Cardiac muscle cell (in vitro differentiated cells and primary cell): ENCODE data around the gene OR4E2. TPM values are rescaled to one million over a fixed set of nuclear protein-coding genes. Genes with fewer than 3 reads are reported as not detected.

ENCODE experiments used
- DNase-seq, 2 donors: peaks; one replicate each; pipeline versions ENCODE4 v3.0.0 to v3.0.0-alpha.2; 2010 to 2017; ENCODE audit warnings: low read depth in 1 of 2, low spot score in 1 of 2
- H3K27ac ChIP-seq: fragments of 200-600 bp; sonication (generic); 2 replicates; pipeline ENCODE4 v1.5.1; 2016
- H3K27me3 ChIP-seq: fragments of 200-600 bp; sonication (generic); 2 replicates; pipeline ENCODE4 v1.6.0; 2016; ENCODE audit warnings: control low read depth
- H3K36me3 ChIP-seq: fragments of 200-600 bp; sonication (generic); 2 replicates; pipeline ENCODE4 v1.5.1; 2016; ENCODE audit warnings: control low read depth
- H3K4me1 ChIP-seq: fragments of 200-600 bp; sonication (generic); 2 replicates; pipeline ENCODE4 v1.8.1; 2017; ENCODE audit warnings: low read depth, mild to moderate bottlenecking, mixed run types
- H3K4me3 ChIP-seq: fragments of 200-600 bp; sonication (generic); 2 replicates; pipeline ENCODE4 v1.5.1; 2016; ENCODE audit warnings: mild to moderate bottlenecking
- H3K9me3 ChIP-seq: fragments of 200-600 bp; sonication (generic); 2 replicates; pipeline ENCODE4 v1.5.1; 2017; ENCODE audit warnings: low read depth, mild to moderate bottlenecking, control low read depth
- CTCF ChIP-seq: IDR thresholded peaks from 2 replicates; pipeline ENCODE4 v1.5.1; 2012; ENCODE audit warnings: low read depth, mild to moderate bottlenecking, low read length
- polyA plus RNA-seq: library from polyadenylated mRNA; unstranded; fragments of >200 nt; fragmentation: Nextera tagmentation; extraction: Ambion mirVana; gene quantifications from 2 replicates; pipeline ENCODE4 v1.2.1, GENCODE V29; 2016
- total RNA-seq: library from RNA; depleted of rRNA; stranded (reverse); fragments of >200 nt; gene quantifications from 2 replicates; pipeline ENCODE4 v1.2.3, GENCODE V29; 2016

OR4E2 gene
- total and polyA plus RNA-seq, 2 experiments from 2014 or later: not detected

- no peaks in the 10 kb centered on the region for H3K27me3 ChIP-seq
- H3K4me3 ChIP-seq: no peak overlapping the region
- no peak for DNase-seq
- H3K4me1 ChIP-seq: no peaks in the 10 kb centered on the region
- TF ChIP-seq CTCF: no peak
- H3K36me3 ChIP-seq: no peaks in the 10 kb centered on the region
- no peaks in the 10 kb centered on the region for H3K9me3 ChIP-seq
- H3K27ac ChIP-seq: no peak overlapping the region
Measured at GRCh38 chr14:21699551-21699950, 45.9 kb downstream of the OR4E2 start.

- Histone ChIP-seq H3K27me3 (no peaks in the 10 kb centered on the region), H3K27ac (no peak overlapping the region), H3K9me3 (no peaks in the 10 kb centered on the region), H3K4me3 (no peak overlapping the region), H3K36me3 (no peaks in the 10 kb centered on the region), H3K4me1 (no peaks in the 10 kb centered on the region)
- DNase-seq: no peak
- no peak for TF ChIP-seq CTCF
Measured at GRCh38 chr14:21702316-21702715, 48.7 kb downstream of the OR4E2 start.

GRCh38 chr14:21703357-21704326 lies 50.0 kb downstream of the OR4E2 start:
- no peak overlapping the region for H3K4me3 ChIP-seq
- H3K4me1 ChIP-seq: no peaks in the 10 kb centered on the region
- DNase-seq: peak in 1 of 2 donors; percentile 3
- no peaks in the 10 kb centered on the region for H3K27me3 ChIP-seq
- no peaks in the 10 kb centered on the region for H3K36me3 ChIP-seq
- no peak overlapping the region for H3K27ac ChIP-seq
- no peak for TF ChIP-seq CTCF
- no peaks in the 10 kb centered on the region for H3K9me3 ChIP-seq

GRCh38 chr14:21704338-21704737 lies 50.7 kb downstream of the OR4E2 start:
- Histone ChIP-seq H3K27me3 (no peaks in the 10 kb centered on the region), H3K36me3 (no peaks in the 10 kb centered on the region), H3K4me1 (no peaks in the 10 kb centered on the region), H3K4me3 (no peak overlapping the region), H3K27ac (no peak overlapping the region), H3K9me3 (no peaks in the 10 kb centered on the region)
- DNase-seq: no peak
- TF ChIP-seq CTCF: no peak

- DNase-seq: peak; percentile 54 to 69
- no peaks in the 10 kb centered on the region for H3K4me1 ChIP-seq
- no peaks in the 10 kb centered on the region for H3K27me3 ChIP-seq
- no peaks in the 10 kb centered on the region for H3K9me3 ChIP-seq
- H3K4me3 ChIP-seq: no peak overlapping the region
- no peak overlapping the region for H3K27ac ChIP-seq
- no peaks in the 10 kb centered on the region for H3K36me3 ChIP-seq
- TF ChIP-seq CTCF: peak; percentile 79
Measured at GRCh38 chr14:21711360-21711961, 57.8 kb downstream of the OR4E2 start.
